GM18873 (cell line): ENCODE measurements around the gene UQCRFS1.
"Not testable (repeated sequence)": the region's sequence is repeated elsewhere in the genome, so short reads cannot be mapped to it uniquely, and the experiment has no call there.

Source experiments
- ATAC-seq: cut with Tn5 transposase; IDR thresholded peaks from one replicate; pipeline ENCODE4 v1.9.1; 2021; ENCODE audit warnings: mild to moderate bottlenecking, moderate library complexity, moderate number of reproducible peaks; ENCODE audit not compliant: unreplicated experiment, low FRiP score

UQCRFS1 gene

DNA sequence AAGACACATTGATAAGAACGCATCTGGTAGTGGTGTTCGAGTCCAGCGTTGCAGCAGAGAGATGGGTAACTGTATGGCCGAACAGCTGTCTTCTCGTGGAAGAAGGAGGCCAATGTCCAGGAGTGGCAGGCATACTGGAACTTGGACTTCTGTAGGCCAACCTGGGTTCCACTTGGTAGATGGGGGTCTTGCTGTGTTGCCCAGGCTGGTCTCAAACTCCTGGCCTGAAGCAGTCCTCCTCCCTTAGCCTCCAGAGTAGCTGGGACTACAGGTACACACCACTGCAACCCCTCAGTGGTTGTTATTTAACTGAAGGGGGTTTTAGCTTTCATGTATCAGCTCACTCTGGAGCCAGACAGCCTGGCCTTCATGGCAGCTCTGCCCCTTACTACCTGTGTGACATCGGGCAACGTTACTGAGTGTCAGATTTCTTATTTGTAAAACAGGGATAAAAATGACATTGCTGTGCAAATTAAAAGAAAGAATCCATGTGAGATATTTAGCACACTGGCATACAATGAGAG, 2.4 kb upstream of the UQCRFS1 start:
- no peak for ATAC-seq

- no peak for ATAC-seq
These were observed 1.5 kb upstream of the UQCRFS1 start for GRCh38 chr19:29214411-29214810.

- ATAC-seq, result no peak
These were observed 649 bp downstream of the UQCRFS1 start for GRCh38 chr19:29212356-29212647.

GRCh38 chr19:29211562-29212355, 1.2 kb downstream of the UQCRFS1 start:
- ATAC-seq, result no peak

- not testable (repeated sequence) for ATAC-seq
These were observed 1.9 kb downstream of the UQCRFS1 start for GRCh38 chr19:29211041-29211440.

DNA sequence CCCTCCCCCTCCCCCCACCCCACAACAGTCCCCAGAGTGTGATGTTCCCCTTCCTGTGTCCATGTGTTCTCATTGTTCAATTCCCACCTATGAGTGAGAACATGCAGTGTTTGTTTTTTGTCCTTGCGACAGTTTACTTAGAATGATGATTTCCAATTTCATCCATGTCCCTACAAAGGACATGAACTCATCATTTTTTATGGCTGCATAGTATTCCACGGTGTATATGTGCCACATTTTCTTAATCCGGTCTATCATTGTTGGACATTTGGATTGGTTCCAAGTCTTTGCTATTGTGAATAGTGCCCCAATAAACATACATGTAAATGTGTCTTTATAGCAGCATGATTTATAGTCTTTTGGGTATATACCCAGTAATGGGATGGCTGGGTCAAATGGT, 2.4 kb downstream of the UQCRFS1 start:
- not testable (repeated sequence) for ATAC-seq

GRCh38 chr19:29207403-29208187, 5.4 kb downstream of the UQCRFS1 start:
- ATAC-seq, result not testable (repeated sequence)

DNA sequence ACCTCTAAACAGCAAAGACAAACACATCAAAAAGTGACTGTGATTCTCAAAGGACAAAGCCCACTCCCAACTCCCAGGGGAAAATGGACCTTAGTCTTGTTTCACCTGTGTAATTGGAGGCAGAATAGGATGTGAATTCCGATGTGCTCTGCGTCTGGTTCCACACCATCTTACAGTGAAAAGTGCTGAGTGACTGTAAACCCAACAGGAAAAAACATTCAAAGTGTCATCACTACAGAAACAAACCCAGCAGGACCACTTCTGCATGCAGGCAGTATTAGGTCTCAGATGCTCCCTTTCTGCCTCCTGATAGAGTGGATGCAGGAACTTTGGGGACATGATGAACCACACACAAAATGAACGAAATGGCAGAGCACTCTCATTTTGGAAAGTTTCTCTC, 6.5 kb downstream of the UQCRFS1 start:
- no peak for ATAC-seq

GRCh38 chr19:29202281-29202680, 10.7 kb downstream of the UQCRFS1 start:
- ATAC-seq, result no peak

DNA sequence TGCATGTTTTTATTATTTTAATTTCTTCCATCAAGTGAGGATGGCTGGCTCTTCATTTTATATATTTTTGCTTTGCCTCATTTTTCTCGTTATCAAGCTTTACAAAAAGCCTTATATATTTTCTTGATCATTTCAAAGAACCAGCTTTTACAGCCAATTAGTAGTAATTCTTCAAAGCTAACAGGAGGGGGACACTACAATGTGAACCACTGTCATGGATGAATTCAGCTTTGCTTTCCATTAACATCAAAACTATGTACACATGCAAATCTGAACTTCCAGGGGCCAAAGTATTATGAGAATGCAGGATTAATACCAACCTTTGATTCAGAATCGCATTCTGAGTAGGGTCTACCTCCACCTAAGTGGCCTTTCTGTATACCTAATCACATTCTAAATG, 11.1 kb downstream of the UQCRFS1 start:
- no peak for ATAC-seq

GRCh38 chr19:29194658-29195057, 18.3 kb downstream of the UQCRFS1 start:
- ATAC-seq, result no peak

DNA sequence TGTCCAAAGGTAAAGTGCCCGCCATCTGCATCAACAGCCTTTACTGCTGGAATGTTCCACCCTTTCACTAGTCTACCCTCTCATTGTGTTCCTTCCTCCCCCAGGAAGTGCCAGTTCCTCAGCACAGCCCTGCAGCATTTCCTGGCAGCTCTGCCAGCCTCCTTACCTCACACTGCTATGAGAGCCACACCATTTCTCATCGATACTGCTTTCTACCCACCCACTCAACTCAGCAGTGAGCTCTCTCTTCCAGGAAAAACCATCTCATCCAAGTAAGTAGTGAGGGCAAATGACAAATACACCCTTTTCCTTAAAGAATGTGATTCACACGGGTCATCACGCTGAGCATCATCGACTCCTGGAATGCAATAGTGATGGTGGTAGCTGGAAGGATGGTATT, 19.8 kb downstream of the UQCRFS1 start:
- no peak for ATAC-seq

- ATAC-seq, result no peak
These were observed 21.9 kb downstream of the UQCRFS1 start for GRCh38 chr19:29191005-29191404.

DNA sequence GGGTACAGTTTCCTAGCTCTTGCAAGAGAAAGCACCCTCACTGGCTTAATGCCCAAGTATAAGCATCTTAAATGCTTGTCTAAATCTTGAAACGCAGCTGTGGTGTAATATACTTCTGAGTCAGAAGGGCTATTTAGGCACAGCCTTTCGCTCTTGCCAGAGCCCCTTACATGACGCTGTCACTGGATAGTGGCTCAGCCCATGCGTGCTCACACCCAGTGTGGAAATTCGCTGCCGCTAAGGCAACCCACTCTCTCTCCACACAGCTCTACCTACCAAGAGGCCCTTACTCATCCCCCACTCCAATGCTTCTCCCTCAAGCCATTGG, 24.0 kb downstream of the UQCRFS1 start:
- ATAC-seq, result no peak

- no peak for ATAC-seq
These were observed 24.5 kb downstream of the UQCRFS1 start for GRCh38 chr19:29188289-29189032.

DNA sequence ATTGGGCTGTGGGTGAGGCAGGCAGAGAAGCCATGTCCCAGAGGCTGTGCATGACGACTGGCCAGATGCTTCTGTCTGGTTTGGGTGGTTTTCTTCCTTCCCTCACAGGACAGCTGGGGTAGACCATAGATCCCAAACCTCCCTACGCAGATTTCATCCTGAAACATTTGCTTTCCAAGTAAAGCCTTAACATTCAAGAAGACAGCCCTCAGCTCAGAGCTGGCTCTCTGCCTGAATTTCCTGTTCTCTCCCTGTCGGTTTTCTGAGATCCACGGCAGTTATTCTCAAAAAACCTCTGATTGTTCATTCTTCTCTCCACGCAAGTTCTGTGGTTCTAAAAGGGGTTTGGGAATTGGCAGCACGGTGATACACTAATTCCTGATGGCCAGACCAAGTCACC, 25.3 kb downstream of the UQCRFS1 start:
- no peak for ATAC-seq

GRCh38 chr19:29185427-29185826, 27.5 kb downstream of the UQCRFS1 start:
- no peak for ATAC-seq

GRCh38 chr19:29176981-29177754, 35.8 kb downstream of the UQCRFS1 start:
- ATAC-seq, result no peak

GRCh38 chr19:29173896-29174295, 39.1 kb downstream of the UQCRFS1 start:
- ATAC-seq, result no peak

DNA sequence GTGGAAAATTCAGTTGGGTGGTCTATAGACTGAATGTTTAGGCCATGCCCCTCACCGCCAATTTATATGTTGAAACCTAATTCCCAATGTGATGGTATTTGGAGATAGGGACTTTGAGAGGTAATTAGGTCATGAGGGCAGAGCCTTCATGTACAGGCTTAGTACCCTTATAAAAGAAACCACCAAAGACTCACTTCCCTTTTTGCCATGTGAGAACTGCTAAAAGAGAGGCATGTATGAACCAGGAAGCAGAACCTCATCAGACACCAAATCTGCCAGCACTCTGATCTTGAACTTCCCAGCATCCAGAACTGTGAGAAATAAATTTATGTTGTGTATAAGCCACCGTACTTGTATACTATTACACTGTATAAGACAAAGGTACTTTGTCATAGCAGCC, 40.6 kb downstream of the UQCRFS1 start:
- ATAC-seq, result no peak
